GM21723 (cell line): Measurements from ENCODE around the gene EGFL6.

Experiments used
- ATAC-seq: cut with Tn5 transposase; IDR thresholded peaks from one replicate; pipeline ENCODE4 v1.9.1; 2021; ENCODE audit warnings: mild to moderate bottlenecking, moderate library complexity; ENCODE audit not compliant: unreplicated experiment

EGFL6 gene

GRCh38 chrX:13569479-13570260, at the start of gene EGFL6:
Gene EGFL6 (plus strand): TSS chrX:13569601. CDS start chrX:13569862, 261 bp downstream.
- no peak for ATAC-seq

GRCh38 chrX:13520351-13520750, 49.0 kb upstream of the EGFL6 start:
- no peak for ATAC-seq

GRCh38 chrX:13520936-13521335, 48.5 kb upstream of the EGFL6 start:
- ATAC-seq = no peak

GRCh38 chrX:13522811-13523210, 46.6 kb upstream of the EGFL6 start:
- no peak for ATAC-seq

- no peak for ATAC-seq
Measured at GRCh38 chrX:13533726-13534125, 35.7 kb upstream of the EGFL6 start.

- no peak for ATAC-seq
Measured at GRCh38 chrX:13535376-13536165, 33.8 kb upstream of the EGFL6 start.

- ATAC-seq = no peak
Measured at GRCh38 chrX:13536551-13536950, 32.9 kb upstream of the EGFL6 start.

GRCh38 chrX:13538414-13538813, 31.0 kb upstream of the EGFL6 start:
- ATAC-seq = no peak

GRCh38 chrX:13540602-13541001, 28.8 kb upstream of the EGFL6 start:
- no peak for ATAC-seq

- ATAC-seq = no peak
Measured at GRCh38 chrX:13545726-13546125, 23.7 kb upstream of the EGFL6 start.

GRCh38 chrX:13547671-13548070, 21.7 kb upstream of the EGFL6 start:
- no peak for ATAC-seq

GRCh38 chrX:13550346-13550745, 19.1 kb upstream of the EGFL6 start:
- ATAC-seq = no peak

GRCh38 chrX:13551610-13552009, 17.8 kb upstream of the EGFL6 start:
- no peak for ATAC-seq

- ATAC-seq = no peak
Measured at GRCh38 chrX:13552892-13553291, 16.5 kb upstream of the EGFL6 start.

- no peak for ATAC-seq
Measured at GRCh38 chrX:13565511-13565910, 3.9 kb upstream of the EGFL6 start.

GRCh38 chrX:13570261-13570605, 832 bp downstream of the EGFL6 start:
- no peak for ATAC-seq

GRCh38 chrX:13571136-13571535, 1.7 kb downstream of the EGFL6 start:
- ATAC-seq = no peak

- ATAC-seq = no peak
Measured at GRCh38 chrX:13574600-13574999, 5.2 kb downstream of the EGFL6 start.

GRCh38 chrX:13579661-13580060, 10.3 kb downstream of the EGFL6 start:
- ATAC-seq = no peak

GRCh38 chrX:13581554-13581953, 12.2 kb downstream of the EGFL6 start:
- ATAC-seq = no peak

GRCh38 chrX:13587786-13588477, 18.5 kb downstream of the EGFL6 start:
- no peak for ATAC-seq

GRCh38 chrX:13590207-13590606, 20.8 kb downstream of the EGFL6 start:
- ATAC-seq = no peak
